Measurements from ENCODE around the gene BACE2. TPM values are rescaled to one million over a fixed set of nuclear protein-coding genes. Genes with fewer than 3 reads are reported as not detected.
A peak's percentile ranks its signal among the peaks of the same experiment; 100 is the strongest.

BACE2 gene
- total and polyA plus RNA-seq, 2 of the 4 experiments (the other 2 are of a cell fraction): 17.0 to 35.5 TPM

GRCh38 chr21:41164981-41165655, 2.8 kb upstream of the BACE2 start:
- H3K4me2 ChIP-seq (ENCODE audit: low read depth, low read length): no peak overlapping the region
- ChIA-PET CTCF (no interaction called here), POLR2A (ENCODE audit: unreplicated experiment) (no interaction called here)
- H4K8ac ChIP-seq (ENCODE audit: low read depth in 2 of 2, low read length in 2 of 2): no peak overlapping the region
- no peak overlapping the region for H3K4me3 ChIP-seq (ENCODE audit: insufficient read depth, low read depth, low read length)
- no peak overlapping the region for H2AFZ ChIP-seq (replicated peaks; ENCODE audit: low read length, poor library complexity)
- H3K23ac ChIP-seq (ENCODE audit: low read depth, low read length): no peak overlapping the region
- H2AK5ac ChIP-seq (ENCODE audit: low read depth, low read length): no peak overlapping the region
- H3K27me3 ChIP-seq (ENCODE audit: control insufficient read depth, insufficient read depth, low read length): peaks cover 9% of the 10 kb centered on the region
- no peak for ATAC-seq (ENCODE audit: low read depth)
- TF ChIP-seq BHLHE40 (IDR thresholded peaks at IDR 0.05; ENCODE audit: low read depth, low read length): peak; percentile 23; the same call in 1 of the 2 replicates
- TF ChIP-seq RFX5 (IDR thresholded peaks at IDR 0.05; ENCODE audit: low read depth, low read length): no peak
- no peak overlapping the region for H3K18ac ChIP-seq (ENCODE audit: low read depth, low read length)
- no TSS peak for BruUV-seq (replicated peaks)
- H3K27ac ChIP-seq (ENCODE audit: insufficient read depth, low read length): no peak overlapping the region
- no peaks in the 10 kb centered on the region for H4K20me1 ChIP-seq (ENCODE audit: insufficient read depth, low read length)
- intact Hi-C loops (cut with micrococcal nuclease) (no loop called here), dilution Hi-C loops (cut with HindIII; ENCODE audit: low sequenced_read_pairs, unreplicated experiment) (no loop called here), in situ Hi-C loops (cut with MboI; ENCODE audit: low sequenced_read_pairs) (loop anchor here (25.0 kb wide), 1 partner anchor 372 kb away; no protein-coding TSS in a partner anchor)
- H3K14ac ChIP-seq (replicated peaks; ENCODE audit: low read depth, low read length): no peak overlapping the region
- H4K91ac ChIP-seq (ENCODE audit: insufficient read depth, low read depth, low read length): no peak overlapping the region
- no peaks in the 10 kb centered on the region for H3K9me3 ChIP-seq (ENCODE audit: control insufficient read depth, insufficient read depth, low read length)
- no peak overlapping the region for H2AK9ac ChIP-seq (replicated peaks; ENCODE audit: low read depth, low read length, poor library complexity)
- H3K9ac ChIP-seq (ENCODE audit: low read depth, low read length): no peak overlapping the region
- peak; percentile 58 for DNase-seq
- H3K79me1 ChIP-seq (ENCODE audit: low read depth in 1 of 2, low read length in 2 of 2): peaks cover 0 to 4% of the 10 kb centered on the region in 2 experiments; a peak in 1 of 4 replicates
- no peaks in the 10 kb centered on the region; the same call in 1 of the 2 replicates for H3K4me1 ChIP-seq (ENCODE audit: control insufficient read depth, insufficient read depth, low read length)
- H2BK15ac ChIP-seq (ENCODE audit: low read depth, low read length): no peak overlapping the region
- no peak overlapping the region for H2BK5ac ChIP-seq (ENCODE audit: low read depth, low read length, poor library complexity, severe bottlenecking)
- H3K36me3 ChIP-seq (ENCODE audit: control insufficient read depth, insufficient read depth, low read length): no peaks in the 10 kb centered on the region
- H3K4ac ChIP-seq (ENCODE audit: low read depth, low read length): no peak overlapping the region
- H3K56ac ChIP-seq (ENCODE audit: extremely low read depth, insufficient read depth, low read length): no peak overlapping the region
- H4K5ac ChIP-seq (ENCODE audit: low read depth, low read length): no peak overlapping the region
- no CpG with 5 or more reads among the region's 11 CpGs for WGBS, 2 experiments (ENCODE audit: extremely low coverage in 2 of 2, insufficient read length in 1 of 2)
- H2BK20ac ChIP-seq (ENCODE audit: low read depth, low read length): no peak overlapping the region
- H2BK120ac ChIP-seq (ENCODE audit: low read depth, low read length): no peak overlapping the region
- H3K9me1 ChIP-seq (ENCODE audit: insufficient read depth, low read length): peaks cover 6% of the 10 kb centered on the region; the same call in 1 of the 2 replicates

Data from IMR-90 (cell line).